ENCODE data around the gene TXNL4A. TPM values are rescaled to one million over a fixed set of nuclear protein-coding genes. Genes with fewer than 3 reads are reported as not detected.

TXNL4A gene
- total and polyA plus RNA-seq, 4 donors: 29.9 to 101 (median 85.2) TPM

- WGBS, 2 donors: 81 to 91% methylated on average over 30 of the region's 30 CpGs
- Histone ChIP-seq H3K27me3 (ENCODE audit: control insufficient read depth in 3 of 3, insufficient read depth in 3 of 3, low read length in 2 of 3) (peaks cover 0 to 7% (median 0%) of the 10 kb centered on the region in 3 donors), H3K4me1 (ENCODE audit: control insufficient read depth in 5 of 5, insufficient read depth in 5 of 5, low read length in 5 of 5) (peaks cover 0 to 25% (median 18%) of the 10 kb centered on the region in 5 donors), H3K27ac (ENCODE audit: low read depth in 1 of 2, low read length in 1 of 2) (peak overlapping the region in 1 of 2 donors; percentile 96), H3K9ac (ENCODE audit: insufficient read depth in 1 of 2, low read length in 2 of 2) (no peak overlapping the region), H3K36me3 (ENCODE audit: control insufficient read depth in 4 of 4, insufficient read depth in 4 of 4, low read length in 4 of 4) (peaks cover 0 to 3% (median under 1%) of the 10 kb centered on the region in 4 donors), H3K4me3 (no peak overlapping the region), H3K9me3 (ENCODE audit: control insufficient read depth in 4 of 4, insufficient read depth in 3 of 4, low read length in 3 of 4) (peaks cover 0 to 3% (median 0%) of the 10 kb centered on the region in 4 donors)
- DNase-seq (no peak), ATAC-seq (ENCODE audit: insufficient read depth, low FRiP score) (no peak)
- TF ChIP-seq CTCF (IDR thresholded peaks at IDR 0.05; ENCODE audit: control extremely low read depth, extremely low read depth): no peak
Measured at GRCh38 chr18:79962835-79963657, 25.3 kb downstream of the TXNL4A start.

GRCh38 chr18:79962311-79962710, 26.1 kb downstream of the TXNL4A start:
- no peak for TF ChIP-seq CTCF (IDR thresholded peaks at IDR 0.05; ENCODE audit: control extremely low read depth, extremely low read depth)
- peaks cover 0 to 3% (median 0%) of the 10 kb centered on the region in 4 donors for H3K9me3 ChIP-seq (ENCODE audit: control insufficient read depth in 4 of 4, insufficient read depth in 3 of 4, low read length in 3 of 4)
- WGBS, 2 donors: 55 to 86% methylated on average over 10 of the region's 10 CpGs
- ATAC-seq (ENCODE audit: insufficient read depth, low FRiP score) (peak; percentile 31), DNase-seq (peak in 2 of 3 donors; percentile 54 to 57)
- no peak overlapping the region for H3K9ac ChIP-seq (ENCODE audit: insufficient read depth in 1 of 2, low read length in 2 of 2)
- H3K4me1 ChIP-seq (ENCODE audit: control insufficient read depth in 5 of 5, insufficient read depth in 5 of 5, low read length in 5 of 5): peaks cover 0 to 25% (median 18%) of the 10 kb centered on the region in 5 donors
- peaks cover 0 to 7% (median 0%) of the 10 kb centered on the region in 3 donors for H3K27me3 ChIP-seq (ENCODE audit: control insufficient read depth in 3 of 3, insufficient read depth in 3 of 3, low read length in 2 of 3)
- no peak overlapping the region for H3K4me3 ChIP-seq
- peak overlapping the region in 1 of 2 donors; percentile 90 for H3K27ac ChIP-seq (ENCODE audit: low read depth in 1 of 2, low read length in 1 of 2)
- H3K36me3 ChIP-seq (ENCODE audit: control insufficient read depth in 4 of 4, insufficient read depth in 4 of 4, low read length in 4 of 4): no peaks in the 10 kb centered on the region

GRCh38 chr18:79961527-79962291, 26.7 kb downstream of the TXNL4A start:
- WGBS, 2 donors: 56 to 70% methylated on average over 29 of the region's 29 CpGs
- Histone ChIP-seq H3K9me3 (ENCODE audit: control insufficient read depth in 4 of 4, insufficient read depth in 3 of 4, low read length in 3 of 4) (peaks cover 0 to 3% (median 0%) of the 10 kb centered on the region in 4 donors), H3K27me3 (ENCODE audit: control insufficient read depth in 3 of 3, insufficient read depth in 3 of 3, low read length in 2 of 3) (peaks cover 0 to 7% (median 0%) of the 10 kb centered on the region in 3 donors), H3K4me3 (no peak overlapping the region), H3K4me1 (ENCODE audit: control insufficient read depth in 5 of 5, insufficient read depth in 5 of 5, low read length in 5 of 5) (peaks cover 0 to 25% (median 18%) of the 10 kb centered on the region in 5 donors), H3K36me3 (ENCODE audit: control insufficient read depth in 4 of 4, insufficient read depth in 4 of 4, low read length in 4 of 4) (no peaks in the 10 kb centered on the region), H3K9ac (ENCODE audit: insufficient read depth in 1 of 2, low read length in 2 of 2) (no peak overlapping the region), H3K27ac (ENCODE audit: low read depth in 1 of 2, low read length in 1 of 2) (peak overlapping the region in 1 of 2 donors; percentile 90)
- peak; percentile 31 for ATAC-seq (ENCODE audit: insufficient read depth, low FRiP score)
- no peak for TF ChIP-seq CTCF (IDR thresholded peaks at IDR 0.05; ENCODE audit: control extremely low read depth, extremely low read depth)
- no peak for DNase-seq
